Measurements from ENCODE around the gene ABL1.

DNA sequence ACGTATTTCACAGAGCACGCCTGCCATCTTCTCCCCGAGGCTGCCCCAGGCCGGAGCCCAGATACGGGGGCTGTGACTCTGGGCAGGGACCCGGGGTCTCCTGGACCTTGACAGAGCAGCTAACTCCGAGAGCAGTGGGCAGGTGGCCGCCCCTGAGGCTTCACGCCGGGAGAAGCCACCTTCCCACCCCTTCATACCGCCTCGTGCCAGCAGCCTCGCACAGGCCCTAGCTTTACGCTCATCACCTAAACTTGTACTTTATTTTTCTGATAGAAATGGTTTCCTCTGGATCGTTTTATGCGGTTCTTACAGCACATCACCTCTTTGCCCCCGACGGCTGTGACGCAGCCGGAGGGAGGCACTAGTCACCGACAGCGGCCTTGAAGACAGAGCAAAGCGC is 51.9 kb downstream of the ABL1 start:
- TF ChIP-seq, protein P1, sequence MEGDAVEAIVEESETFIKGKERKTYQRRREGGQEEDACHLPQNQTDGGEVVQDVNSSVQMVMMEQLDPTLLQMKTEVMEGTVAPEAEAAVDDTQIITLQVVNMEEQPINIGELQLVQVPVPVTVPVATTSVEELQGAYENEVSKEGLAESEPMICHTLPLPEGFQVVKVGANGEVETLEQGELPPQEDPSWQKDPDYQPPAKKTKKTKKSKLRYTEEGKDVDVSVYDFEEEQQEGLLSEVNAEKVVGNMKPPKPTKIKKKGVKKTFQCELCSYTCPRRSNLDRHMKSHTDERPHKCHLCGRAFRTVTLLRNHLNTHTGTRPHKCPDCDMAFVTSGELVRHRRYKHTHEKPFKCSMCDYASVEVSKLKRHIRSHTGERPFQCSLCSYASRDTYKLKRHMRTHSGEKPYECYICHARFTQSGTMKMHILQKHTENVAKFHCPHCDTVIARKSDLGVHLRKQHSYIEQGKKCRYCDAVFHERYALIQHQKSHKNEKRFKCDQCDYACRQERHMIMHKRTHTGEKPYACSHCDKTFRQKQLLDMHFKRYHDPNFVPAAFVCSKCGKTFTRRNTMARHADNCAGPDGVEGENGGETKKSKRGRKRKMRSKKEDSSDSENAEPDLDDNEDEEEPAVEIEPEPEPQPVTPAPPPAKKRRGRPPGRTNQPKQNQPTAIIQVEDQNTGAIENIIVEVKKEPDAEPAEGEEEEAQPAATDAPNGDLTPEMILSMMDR (IDR thresholded peaks at IDR 0.05; ENCODE audit: low read depth, low read length, poor library complexity, severe bottlenecking): no peak
- no peak for TF ChIP-seq EZH2phosphoT487 (IDR thresholded peaks at IDR 0.05; ENCODE audit: borderline replicate concordance, low read length)
